GM23338 (cell line): ENCODE data around the gene CRK.

Experiments used
- CREB1 ChIP-seq: fragments of 250-450 bp; sonication (Bioruptor Pico); IDR thresholded peaks from 2 replicates; pipeline ENCODE4 v1.5.0; 2020; ENCODE audit warnings: low read depth, mild to moderate bottlenecking, moderate library complexity
- EZH2 ChIP-seq: fragments of 200-600 bp; sonication (generic); IDR thresholded peaks from one replicate; pipeline ENCODE4 v1.8.0; 2017; ENCODE audit warnings: antibody characterized with exemption, mild to moderate bottlenecking, low read depth; ENCODE audit not compliant: unreplicated experiment
- EZH2phosphoT487 ChIP-seq: fragments of 200-600 bp; sonication (generic); IDR thresholded peaks from one replicate; pipeline ENCODE4 v1.8.1; 2018; ENCODE audit warnings: antibody characterized with exemption; ENCODE audit not compliant: unreplicated experiment
- POLR2AphosphoS5 ChIP-seq: IDR thresholded peaks from 2 replicates; pipeline ENCODE4 v1.6.1; 2016; ENCODE audit warnings: antibody characterized with exemption, low read depth
- TF ChIP-seq, protein P1 (sequence below), 2 experiments: fragments of 200-600 bp in 1 of 2; sonication (generic) in 1 of 2; conservative IDR thresholded peaks; 2 replicates each; pipeline versions ENCODE4 v1.5.1 to v1.6.1; 2016 to 2017; ENCODE audit warnings: antibody characterized with exemption in 2 of 2, low read depth in 2 of 2, mild to moderate bottlenecking in 2 of 2, moderate library complexity in 1 of 2
- TF ChIP-seq, protein P2 (sequence below): IDR thresholded peaks from one replicate; pipeline ENCODE4 v1.6.1; 2018; ENCODE audit warnings: antibody characterized with exemption; ENCODE audit not compliant: unreplicated experiment

DNA sequence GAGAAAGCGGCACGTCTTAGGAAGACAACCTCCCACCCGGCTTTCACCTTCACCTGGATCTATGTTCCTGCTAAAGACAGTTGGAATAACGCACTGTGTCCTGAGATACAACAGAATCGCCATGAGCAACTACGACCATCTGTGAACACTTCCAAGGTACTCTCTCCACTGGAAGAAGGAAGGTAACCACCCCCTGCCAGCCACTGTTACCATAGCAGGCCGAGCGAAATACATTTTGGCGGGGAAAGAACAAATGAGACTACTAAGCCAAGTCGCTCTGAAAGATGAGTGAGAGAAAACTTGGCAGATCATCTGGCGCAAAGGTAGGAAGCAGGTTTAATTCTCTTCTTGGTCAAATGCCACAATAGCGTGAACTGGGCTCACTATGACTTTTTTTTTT is 9.8 kb downstream of the CRK start:
- no peak for TF ChIP-seq EZH2phosphoT487
- TF ChIP-seq CREB1: no peak
- TF ChIP-seq, protein P1, sequence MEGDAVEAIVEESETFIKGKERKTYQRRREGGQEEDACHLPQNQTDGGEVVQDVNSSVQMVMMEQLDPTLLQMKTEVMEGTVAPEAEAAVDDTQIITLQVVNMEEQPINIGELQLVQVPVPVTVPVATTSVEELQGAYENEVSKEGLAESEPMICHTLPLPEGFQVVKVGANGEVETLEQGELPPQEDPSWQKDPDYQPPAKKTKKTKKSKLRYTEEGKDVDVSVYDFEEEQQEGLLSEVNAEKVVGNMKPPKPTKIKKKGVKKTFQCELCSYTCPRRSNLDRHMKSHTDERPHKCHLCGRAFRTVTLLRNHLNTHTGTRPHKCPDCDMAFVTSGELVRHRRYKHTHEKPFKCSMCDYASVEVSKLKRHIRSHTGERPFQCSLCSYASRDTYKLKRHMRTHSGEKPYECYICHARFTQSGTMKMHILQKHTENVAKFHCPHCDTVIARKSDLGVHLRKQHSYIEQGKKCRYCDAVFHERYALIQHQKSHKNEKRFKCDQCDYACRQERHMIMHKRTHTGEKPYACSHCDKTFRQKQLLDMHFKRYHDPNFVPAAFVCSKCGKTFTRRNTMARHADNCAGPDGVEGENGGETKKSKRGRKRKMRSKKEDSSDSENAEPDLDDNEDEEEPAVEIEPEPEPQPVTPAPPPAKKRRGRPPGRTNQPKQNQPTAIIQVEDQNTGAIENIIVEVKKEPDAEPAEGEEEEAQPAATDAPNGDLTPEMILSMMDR (conservative IDR thresholded peaks at IDR 0.05; ENCODE audit: low read depth in 2 of 2): no peak
- TF ChIP-seq EZH2: no peak
- TF ChIP-seq POLR2AphosphoS5: no peak
- TF ChIP-seq, protein P2, sequence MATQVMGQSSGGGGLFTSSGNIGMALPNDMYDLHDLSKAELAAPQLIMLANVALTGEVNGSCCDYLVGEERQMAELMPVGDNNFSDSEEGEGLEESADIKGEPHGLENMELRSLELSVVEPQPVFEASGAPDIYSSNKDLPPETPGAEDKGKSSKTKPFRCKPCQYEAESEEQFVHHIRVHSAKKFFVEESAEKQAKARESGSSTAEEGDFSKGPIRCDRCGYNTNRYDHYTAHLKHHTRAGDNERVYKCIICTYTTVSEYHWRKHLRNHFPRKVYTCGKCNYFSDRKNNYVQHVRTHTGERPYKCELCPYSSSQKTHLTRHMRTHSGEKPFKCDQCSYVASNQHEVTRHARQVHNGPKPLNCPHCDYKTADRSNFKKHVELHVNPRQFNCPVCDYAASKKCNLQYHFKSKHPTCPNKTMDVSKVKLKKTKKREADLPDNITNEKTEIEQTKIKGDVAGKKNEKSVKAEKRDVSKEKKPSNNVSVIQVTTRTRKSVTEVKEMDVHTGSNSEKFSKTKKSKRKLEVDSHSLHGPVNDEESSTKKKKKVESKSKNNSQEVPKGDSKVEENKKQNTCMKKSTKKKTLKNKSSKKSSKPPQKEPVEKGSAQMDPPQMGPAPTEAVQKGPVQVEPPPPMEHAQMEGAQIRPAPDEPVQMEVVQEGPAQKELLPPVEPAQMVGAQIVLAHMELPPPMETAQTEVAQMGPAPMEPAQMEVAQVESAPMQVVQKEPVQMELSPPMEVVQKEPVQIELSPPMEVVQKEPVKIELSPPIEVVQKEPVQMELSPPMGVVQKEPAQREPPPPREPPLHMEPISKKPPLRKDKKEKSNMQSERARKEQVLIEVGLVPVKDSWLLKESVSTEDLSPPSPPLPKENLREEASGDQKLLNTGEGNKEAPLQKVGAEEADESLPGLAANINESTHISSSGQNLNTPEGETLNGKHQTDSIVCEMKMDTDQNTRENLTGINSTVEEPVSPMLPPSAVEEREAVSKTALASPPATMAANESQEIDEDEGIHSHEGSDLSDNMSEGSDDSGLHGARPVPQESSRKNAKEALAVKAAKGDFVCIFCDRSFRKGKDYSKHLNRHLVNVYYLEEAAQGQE: no peak
